Muscle of back (tissue), 11 donors: ENCODE measurements around the gene PCYOX1L. TPM values are rescaled to one million over a fixed set of nuclear protein-coding genes. Genes with fewer than 3 reads are reported as not detected.
A peak's percentile ranks its signal among the peaks of the same experiment; 100 is the strongest.

ENCODE experiments used
- DNase-seq, 3 donors: peaks; one replicate each; pipeline versions ENCODE4 v3.0.0 to v3.0.0-alpha.2; 2013
- polyA plus RNA-seq, 10 donors: library from polyadenylated mRNA; unstranded; fragments of 120-200 nt; gene quantifications; one replicate each; pipeline ENCODE4 v1.2.1, GENCODE V29; 2013; ENCODE audit not compliant: insufficient read length in 10 of 10

The PCYOX1L gene
- polyA plus RNA-seq, 10 donors: 7.1 to 11.7 (median 9.0) TPM

- peak in 2 of 3 donors; percentile 54 to 72 for DNase-seq
Measured at GRCh38 chr5:149367249-149367971, 9.6 kb downstream of the PCYOX1L start.

- DNase-seq: no peak
Measured at GRCh38 chr5:149367972-149368645, 10.3 kb downstream of the PCYOX1L start.

GRCh38 chr5:149370878-149371277 lies 13.0 kb downstream of the PCYOX1L start:
- DNase-seq: no peak

- peak in 2 of 3 donors; percentile 36 to 59 for DNase-seq
Measured at GRCh38 chr5:149371296-149371962, 13.6 kb downstream of the PCYOX1L start.

GRCh38 chr5:149372076-149372795 lies 14.4 kb downstream of the PCYOX1L start:
- peak in 1 of 3 donors; percentile 36 for DNase-seq

GRCh38 chr5:149372932-149373331 lies 15.1 kb downstream of the PCYOX1L start:
- no peak for DNase-seq

- DNase-seq: no peak
Measured at GRCh38 chr5:149374303-149374702, 16.5 kb downstream of the PCYOX1L start.

GRCh38 chr5:149374801-149375200 lies 17.0 kb downstream of the PCYOX1L start:
- no peak for DNase-seq

GRCh38 chr5:149375434-149375833 lies 17.6 kb downstream of the PCYOX1L start:
- DNase-seq: no peak

GRCh38 chr5:149376104-149376503 lies 18.3 kb downstream of the PCYOX1L start:
- no peak for DNase-seq

GRCh38 chr5:149376711-149377447 lies 19.0 kb downstream of the PCYOX1L start:
- no peak for DNase-seq

GRCh38 chr5:149378241-149378820 lies 20.5 kb downstream of the PCYOX1L start:
- no peak for DNase-seq

GRCh38 chr5:149379177-149379761 lies 21.4 kb downstream of the PCYOX1L start, which contains the start of gene IL17B:
Gene IL17B, minus strand, starts transcription at chr5:149379292. Its CDS starts 67 bp downstream, at chr5:149379225.
- DNase-seq: no peak

GRCh38 chr5:149379818-149380374 lies 22.1 kb downstream of the PCYOX1L start:
- DNase-seq: no peak

- DNase-seq: peak in 1 of 3 donors; percentile 31
Measured at GRCh38 chr5:149380466-149381121, 22.7 kb downstream of the PCYOX1L start.

- no peak for DNase-seq
Measured at GRCh38 chr5:149381261-149381985, 23.6 kb downstream of the PCYOX1L start.

GRCh38 chr5:149381986-149382338 lies 24.1 kb downstream of the PCYOX1L start:
- DNase-seq: peak in 2 of 3 donors; percentile 80 to 87

- no peak for DNase-seq
Measured at GRCh38 chr5:149382517-149383220, 24.8 kb downstream of the PCYOX1L start.
